Glutamatergic neuron (in vitro differentiated cells): Measurements from ENCODE around the gene SRSF4. TPM values are rescaled to one million over a fixed set of nuclear protein-coding genes. Genes with fewer than 3 reads are reported as not detected.

Experiments
- DNase-seq: peaks from one replicate; pipeline ENCODE4 v3.0.0; 2022
- H3K27ac Mint-ChIP-seq: one replicate; pipeline ENCODE4 v1.8.0; 2020; ENCODE audit warnings: mild to moderate bottlenecking, mixed read lengths, inconsistent platforms; ENCODE audit not compliant: unreplicated experiment
- H3K27me3 Mint-ChIP-seq: one replicate; pipeline ENCODE4 v1.8.0; 2020; ENCODE audit warnings: mild to moderate bottlenecking, moderate library complexity, mixed read lengths, inconsistent platforms; ENCODE audit not compliant: unreplicated experiment
- H3K36me3 Mint-ChIP-seq: one replicate; pipeline ENCODE4 v1.8.0; 2020; ENCODE audit warnings: mild to moderate bottlenecking, mixed read lengths, inconsistent platforms; ENCODE audit not compliant: unreplicated experiment
- H3K4me1 Mint-ChIP-seq: one replicate; pipeline ENCODE4 v1.8.0; 2020; ENCODE audit warnings: mild to moderate bottlenecking, low read depth, mixed read lengths, inconsistent platforms; ENCODE audit not compliant: unreplicated experiment
- H3K4me3 Mint-ChIP-seq: one replicate; pipeline ENCODE4 v1.8.0; 2020; ENCODE audit warnings: mild to moderate bottlenecking, mixed read lengths, inconsistent platforms; ENCODE audit not compliant: unreplicated experiment
- H3K9me3 Mint-ChIP-seq: one replicate; pipeline ENCODE4 v1.8.0; 2020; ENCODE audit warnings: mild to moderate bottlenecking, moderate library complexity, mixed read lengths, inconsistent platforms; ENCODE audit not compliant: unreplicated experiment
- CTCF ChIP-seq: fragments of 200-600 bp; sonication (generic); IDR thresholded peaks from one replicate; pipeline ENCODE4 v1.5.0; 2021; ENCODE audit not compliant: partially characterized antibody, unreplicated experiment
- total RNA-seq: library from RNA; stranded (reverse); fragmentation: NEBNext Ultra II Directional; extraction: Animal tissue kit (Norgen Biotek cat#: 25700); gene quantifications from one replicate; pipeline ENCODE4 v1.2.1, GENCODE V29; 2021; ENCODE audit not compliant: unreplicated experiment

The SRSF4 gene
- total RNA-seq, 1 donor from 2014 or later, result 69.0 TPM

- DNase-seq, result no peak
- Mint-ChIP-seq H3K27ac (no peak overlapping the region), H3K4me1 (peaks cover 37% of the 10 kb centered on the region), H3K36me3 (no peaks in the 10 kb centered on the region), H3K27me3 (peaks cover 8% of the 10 kb centered on the region), H3K9me3 (no peaks in the 10 kb centered on the region), H3K4me3 (no peak overlapping the region)
- TF ChIP-seq CTCF, result no peak
Measured at GRCh38 chr1:29169976-29170375, 11.7 kb downstream of the SRSF4 start.

DNA sequence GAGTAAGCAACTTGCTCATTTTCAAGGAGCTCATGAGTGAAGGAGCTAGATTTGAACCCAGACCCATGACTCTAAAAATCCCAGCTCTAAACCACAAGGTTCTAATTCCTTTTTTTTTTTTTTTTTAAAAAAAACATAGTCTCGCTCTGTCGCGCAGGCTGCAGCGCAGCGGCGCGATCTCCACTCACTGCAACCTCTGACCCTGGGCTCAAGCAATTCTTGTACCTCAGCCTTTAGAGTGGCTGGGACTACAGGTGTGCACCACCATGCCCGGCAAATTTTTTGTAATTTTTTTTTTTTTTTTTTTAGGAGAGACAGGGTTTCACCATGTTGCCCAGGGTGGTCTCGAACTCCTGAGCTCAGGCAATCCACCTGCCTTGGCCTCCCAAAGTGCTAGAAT, 13.8 kb downstream of the SRSF4 start:
- H3K9me3 Mint-ChIP-seq, result no peaks in the 10 kb centered on the region
- H3K27ac Mint-ChIP-seq, result no peak overlapping the region
- peaks cover 40% of the 10 kb centered on the region for H3K4me1 Mint-ChIP-seq
- TF ChIP-seq CTCF, result no peak
- no peak for DNase-seq
- H3K36me3 Mint-ChIP-seq, result no peaks in the 10 kb centered on the region
- H3K4me3 Mint-ChIP-seq, result no peak overlapping the region
- H3K27me3 Mint-ChIP-seq, result peaks cover 6% of the 10 kb centered on the region

GRCh38 chr1:29166291-29166878, 15.3 kb downstream of the SRSF4 start:
- peaks cover 2% of the 10 kb centered on the region for H3K27me3 Mint-ChIP-seq
- H3K9me3 Mint-ChIP-seq, result no peaks in the 10 kb centered on the region
- H3K4me1 Mint-ChIP-seq, result peaks cover 35% of the 10 kb centered on the region
- H3K27ac Mint-ChIP-seq, result no peak overlapping the region
- TF ChIP-seq CTCF, result no peak
- H3K36me3 Mint-ChIP-seq, result no peaks in the 10 kb centered on the region
- H3K4me3 Mint-ChIP-seq, result no peak overlapping the region
- no peak for DNase-seq

GRCh38 chr1:29164588-29164987, 17.1 kb downstream of the SRSF4 start:
- Mint-ChIP-seq H3K27me3 (peaks cover 2% of the 10 kb centered on the region), H3K4me1 (peaks cover 18% of the 10 kb centered on the region), H3K9me3 (no peaks in the 10 kb centered on the region), H3K4me3 (no peak overlapping the region), H3K27ac (no peak overlapping the region), H3K36me3 (no peaks in the 10 kb centered on the region)
- DNase-seq, result no peak
- TF ChIP-seq CTCF, result no peak

GRCh38 chr1:29162476-29163138, 19.1 kb downstream of the SRSF4 start:
- Mint-ChIP-seq H3K4me1 (peaks cover 6% of the 10 kb centered on the region), H3K4me3 (no peak overlapping the region), H3K27me3 (no peaks in the 10 kb centered on the region), H3K27ac (no peak overlapping the region), H3K9me3 (no peaks in the 10 kb centered on the region), H3K36me3 (no peaks in the 10 kb centered on the region)
- TF ChIP-seq CTCF, result no peak
- no peak for DNase-seq
